ENCODE results near the gene COP1. TPM values are rescaled to one million over a fixed set of nuclear protein-coding genes. Genes with fewer than 3 reads are reported as not detected.
A peak's percentile ranks its signal among the peaks of the same experiment; 100 is the strongest.
"Not testable (repeated sequence)": the region's sequence is repeated elsewhere in the genome, so short reads cannot be mapped to it uniquely, and the experiment has no call there.

Gene COP1
- total RNA-seq, 1 experiment from 2014 or later = 71.0 TPM

- Histone ChIP-seq H3K4me3 (ENCODE audit: low read length) (peak overlapping the region; percentile 91), H3K9me2 (replicated peaks; ENCODE audit: insufficient read depth, low read length) (no peaks in the 10 kb centered on the region), H3K27ac (ENCODE audit: low read length) (peak overlapping the region; percentile 89), H3K36me3 (ENCODE audit: insufficient read depth, low read length) (no peaks in the 10 kb centered on the region), H3K27me3 (ENCODE audit: low read length) (no peaks in the 10 kb centered on the region), H3K79me2 (ENCODE audit: low read length) (peaks cover 63% of the 10 kb centered on the region), H3K4me2 (ENCODE audit: low read depth, low read length, poor library complexity, severe bottlenecking) (peak overlapping the region; percentile 96), H2AFZ (ENCODE audit: low read length) (0 out of 2 replicates have a peak overlapping the region, but pooled peaks have one; percentile 58), H3K4me1 (ENCODE audit: low read length) (peaks cover 37% of the 10 kb centered on the region), H4K20me1 (ENCODE audit: insufficient read depth, low read depth, low read length) (peaks cover 22% of the 10 kb centered on the region; the same call in 1 of the 2 replicates), H3K9me3 (ENCODE audit: low read length) (no peaks in the 10 kb centered on the region), H3K9ac (ENCODE audit: low read length) (peak overlapping the region; percentile 86)
- peak; percentile 78 for DNase-seq
These were observed 803 bp downstream of the COP1 start for GRCh38 chr1:176206006-176206960.

GRCh38 chr1:176205332-176205914 is 1.7 kb downstream of the COP1 start:
- Histone ChIP-seq H3K9me2 (replicated peaks; ENCODE audit: insufficient read depth, low read length) (no peaks in the 10 kb centered on the region), H3K9ac (ENCODE audit: low read length) (peak overlapping the region; percentile 86)
- DNase-seq = peak; percentile 56

GRCh38 chr1:176204655-176205054 is 2.4 kb downstream of the COP1 start:
- peaks cover 79% of the 10 kb centered on the region for H3K79me2 ChIP-seq (ENCODE audit: low read length)
- H4K20me1 ChIP-seq (ENCODE audit: insufficient read depth, low read depth, low read length) = peaks cover 22% of the 10 kb centered on the region; the same call in 1 of the 2 replicates
- H3K4me3 ChIP-seq (ENCODE audit: low read length) = peak overlapping the region; percentile 91
- H3K9ac ChIP-seq (ENCODE audit: low read length) = peak overlapping the region; percentile 86
- peak; percentile 54 for DNase-seq
- H3K9me2 ChIP-seq (replicated peaks; ENCODE audit: insufficient read depth, low read length); H2AFZ ChIP-seq (ENCODE audit: low read length); H3K36me3 ChIP-seq (ENCODE audit: insufficient read depth, low read length); H3K9me3 ChIP-seq (ENCODE audit: low read length); H3K27me3 ChIP-seq (ENCODE audit: low read length): not testable (repeated sequence)
- H3K4me2 ChIP-seq (ENCODE audit: low read depth, low read length, poor library complexity, severe bottlenecking) = peak overlapping the region; percentile 96
- peak overlapping the region; percentile 89; the same call in 1 of the 2 replicates for H3K27ac ChIP-seq (ENCODE audit: low read length)
- H3K4me1 ChIP-seq (ENCODE audit: low read length) = peaks cover 46% of the 10 kb centered on the region

More at GRCh38 chr1:176205332-176205914, 1.7 kb downstream of the COP1 start:
- Histone ChIP-seq H3K4me3 (ENCODE audit: low read length) (peak overlapping the region; percentile 91), H3K27me3 (ENCODE audit: low read length) (no peaks in the 10 kb centered on the region), H3K27ac (ENCODE audit: low read length) (peak overlapping the region; percentile 89), H3K4me1 (ENCODE audit: low read length) (peaks cover 38% of the 10 kb centered on the region), H2AFZ (ENCODE audit: low read length) (no peak overlapping the region), H3K4me2 (ENCODE audit: low read depth, low read length, poor library complexity, severe bottlenecking) (peak overlapping the region; percentile 96), H3K79me2 (ENCODE audit: low read length) (peaks cover 72% of the 10 kb centered on the region), H4K20me1 (ENCODE audit: insufficient read depth, low read depth, low read length) (peaks cover 22% of the 10 kb centered on the region; the same call in 1 of the 2 replicates), H3K9me3 (ENCODE audit: low read length) (no peaks in the 10 kb centered on the region), H3K36me3 (ENCODE audit: insufficient read depth, low read length) (peaks cover 7% of the 10 kb centered on the region; the same call in 1 of the 2 replicates)

- Histone ChIP-seq H3K9me3 (ENCODE audit: low read length) (no peaks in the 10 kb centered on the region; the same call in 1 of the 2 replicates), H3K36me3 (ENCODE audit: insufficient read depth, low read length) (peaks cover 13% of the 10 kb centered on the region), H3K4me1 (ENCODE audit: low read length) (peaks cover 49% of the 10 kb centered on the region), H3K4me2 (ENCODE audit: low read depth, low read length, poor library complexity, severe bottlenecking) (peak overlapping the region; percentile 96), H3K27me3 (ENCODE audit: low read length) (no peaks in the 10 kb centered on the region), H3K27ac (ENCODE audit: low read length) (peak overlapping the region; percentile 47), H2AFZ (ENCODE audit: low read length) (no peak overlapping the region), H3K9ac (ENCODE audit: low read length) (no peak overlapping the region; the same call in 1 of the 2 replicates), H3K79me2 (ENCODE audit: low read length) (peaks cover 89% of the 10 kb centered on the region), H3K9me2 (replicated peaks; ENCODE audit: insufficient read depth, low read length) (no peaks in the 10 kb centered on the region), H4K20me1 (ENCODE audit: insufficient read depth, low read depth, low read length) (peaks cover 22% of the 10 kb centered on the region; the same call in 1 of the 2 replicates), H3K4me3 (ENCODE audit: low read length) (peak overlapping the region; percentile 91)
- no peak for DNase-seq
These were observed 3.4 kb downstream of the COP1 start for GRCh38 chr1:176203735-176204134.

- Histone ChIP-seq H3K9ac (ENCODE audit: low read length) (no peak overlapping the region), H3K79me2 (ENCODE audit: low read length) (peaks cover 100% of the 10 kb centered on the region), H2AFZ (ENCODE audit: low read length) (no peak overlapping the region), H3K27ac (ENCODE audit: low read length) (no peak overlapping the region), H3K9me3 (ENCODE audit: low read length) (no peaks in the 10 kb centered on the region; the same call in 1 of the 2 replicates), H3K36me3 (ENCODE audit: insufficient read depth, low read length) (peaks cover 13% of the 10 kb centered on the region), H3K9me2 (replicated peaks; ENCODE audit: insufficient read depth, low read length) (no peaks in the 10 kb centered on the region), H3K4me2 (ENCODE audit: low read depth, low read length, poor library complexity, severe bottlenecking) (no peak overlapping the region), H3K4me3 (ENCODE audit: low read length) (no peak overlapping the region), H4K20me1 (ENCODE audit: insufficient read depth, low read depth, low read length) (peaks cover 22% of the 10 kb centered on the region; the same call in 1 of the 2 replicates), H3K27me3 (ENCODE audit: low read length) (no peaks in the 10 kb centered on the region), H3K4me1 (ENCODE audit: low read length) (peaks cover 42% of the 10 kb centered on the region)
- no peak for DNase-seq
These were observed 5.5 kb downstream of the COP1 start for GRCh38 chr1:176201568-176201967.

- Histone ChIP-seq H3K9me2 (replicated peaks; ENCODE audit: insufficient read depth, low read length) (no peaks in the 10 kb centered on the region), H3K9ac (ENCODE audit: low read length) (no peak overlapping the region), H3K27ac (ENCODE audit: low read length) (no peak overlapping the region), H3K4me3 (ENCODE audit: low read length) (no peak overlapping the region), H3K4me1 (ENCODE audit: low read length) (peaks cover 40% of the 10 kb centered on the region), H4K20me1 (ENCODE audit: insufficient read depth, low read depth, low read length) (0 out of 2 replicates have a peak, but pooled peaks cover 8% of the 10 kb centered on the region), H3K27me3 (ENCODE audit: low read length) (no peaks in the 10 kb centered on the region), H3K9me3 (ENCODE audit: low read length) (no peaks in the 10 kb centered on the region; the same call in 1 of the 2 replicates), H2AFZ (ENCODE audit: low read length) (no peak overlapping the region), H3K36me3 (ENCODE audit: insufficient read depth, low read length) (peaks cover 13% of the 10 kb centered on the region), H3K4me2 (ENCODE audit: low read depth, low read length, poor library complexity, severe bottlenecking) (no peak overlapping the region), H3K79me2 (ENCODE audit: low read length) (peaks cover 100% of the 10 kb centered on the region)
- peak; percentile 47 for DNase-seq
These were observed 7.4 kb downstream of the COP1 start for GRCh38 chr1:176199707-176200106.

GRCh38 chr1:176198413-176198812 is 8.7 kb downstream of the COP1 start:
- H3K4me1 ChIP-seq (ENCODE audit: low read length) = peaks cover 27% of the 10 kb centered on the region
- H4K20me1 ChIP-seq (ENCODE audit: insufficient read depth, low read depth, low read length) = no peaks in the 10 kb centered on the region
- peaks cover 100% of the 10 kb centered on the region for H3K79me2 ChIP-seq (ENCODE audit: low read length)
- no peaks in the 10 kb centered on the region for H3K9me2 ChIP-seq (replicated peaks; ENCODE audit: insufficient read depth, low read length)
- H3K27ac ChIP-seq (ENCODE audit: low read length) = no peak overlapping the region
- no peak overlapping the region for H3K4me2 ChIP-seq (ENCODE audit: low read depth, low read length, poor library complexity, severe bottlenecking)
- H3K27me3 ChIP-seq (ENCODE audit: low read length) = no peaks in the 10 kb centered on the region
- no peaks in the 10 kb centered on the region; the same call in 1 of the 2 replicates for H3K9me3 ChIP-seq (ENCODE audit: low read length)
- no peak overlapping the region for H3K4me3 ChIP-seq (ENCODE audit: low read length)
- no peak overlapping the region for H2AFZ ChIP-seq (ENCODE audit: low read length)
- no peak overlapping the region for H3K9ac ChIP-seq (ENCODE audit: low read length)
- H3K36me3 ChIP-seq (ENCODE audit: insufficient read depth, low read length) = peaks cover 13% of the 10 kb centered on the region
- no peak for DNase-seq

- peaks cover 26% of the 10 kb centered on the region for H3K4me1 ChIP-seq (ENCODE audit: low read length)
- H2AFZ ChIP-seq (ENCODE audit: low read length) = no peak overlapping the region
- DNase-seq = no peak
- peaks cover 100% of the 10 kb centered on the region for H3K79me2 ChIP-seq (ENCODE audit: low read length)
- no peak overlapping the region for H3K4me3 ChIP-seq (ENCODE audit: low read length)
- no peaks in the 10 kb centered on the region for H4K20me1 ChIP-seq (ENCODE audit: insufficient read depth, low read depth, low read length)
- no peaks in the 10 kb centered on the region for H3K9me2 ChIP-seq (replicated peaks; ENCODE audit: insufficient read depth, low read length)
- no peak overlapping the region for H3K27ac ChIP-seq (ENCODE audit: low read length)
- no peak overlapping the region for H3K9ac ChIP-seq (ENCODE audit: low read length)
- no peaks in the 10 kb centered on the region; the same call in 1 of the 2 replicates for H3K9me3 ChIP-seq (ENCODE audit: low read length)
- H3K36me3 ChIP-seq (ENCODE audit: insufficient read depth, low read length) = peaks cover 13% of the 10 kb centered on the region
- H3K4me2 ChIP-seq (ENCODE audit: low read depth, low read length, poor library complexity, severe bottlenecking) = no peak overlapping the region
- no peaks in the 10 kb centered on the region for H3K27me3 ChIP-seq (ENCODE audit: low read length)
These were observed 10.4 kb downstream of the COP1 start for GRCh38 chr1:176196728-176197127.

All from Karpas-422 (cell line).